ENCODE results near the gene DHRS3. TPM values are rescaled to one million over a fixed set of nuclear protein-coding genes. Genes with fewer than 3 reads are reported as not detected.

The DHRS3 gene
- total and polyA plus RNA-seq, 2 donors (not counting 3 experiments of a cell fraction or from before 2014, with no cell fraction given): 54.3 to 75.2 TPM

DNA sequence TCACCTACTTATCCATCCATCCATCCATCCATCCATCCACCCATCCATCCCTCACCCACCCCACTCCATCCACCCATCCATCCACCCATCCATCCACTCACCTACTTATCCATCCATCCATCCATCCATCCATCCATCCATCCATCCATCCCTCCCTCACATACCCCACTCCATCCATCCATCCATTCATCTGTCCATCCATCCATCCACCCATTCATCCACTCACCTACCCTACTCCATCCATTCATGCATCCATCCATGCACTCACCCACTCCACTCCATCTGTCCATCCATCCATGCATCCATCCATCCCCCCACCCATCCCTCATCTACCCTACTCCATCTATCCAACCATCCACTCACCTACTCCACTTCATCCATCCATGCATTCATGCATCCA is 34.5 kb downstream of the DHRS3 start:
- intact Hi-C loops (cut with micrococcal nuclease): no loop called here
- dilution Hi-C loops (cut with MboI; ENCODE audit: extremely low pct_ligation_motif_present, low sequenced_read_pairs): no loop called here
- ChIA-PET POLR2A (no interaction called here), CTCF (no interaction called here)
- H2AFZ ChIP-seq (ENCODE audit: low read depth, low read length): no peak overlapping the region
- no peak overlapping the region for H3K4me2 ChIP-seq (ENCODE audit: insufficient read depth, low read length)
- H3K27ac ChIP-seq (ENCODE audit: insufficient read depth, low read depth, low read length): no peak overlapping the region
- no peaks in the 10 kb centered on the region for H3K9me3 ChIP-seq (replicated peaks; ENCODE audit: control insufficient read depth, insufficient read depth, low read length)
- H3K9me1 ChIP-seq (replicated peaks; ENCODE audit: control insufficient read depth, extremely low read depth, insufficient read depth, low read length): no peaks in the 10 kb centered on the region
- FAIRE-seq (no peak), DNase-seq (ENCODE audit: low read depth, low spot score) (no peak)
- no peaks in the 10 kb centered on the region for H3K27me3 ChIP-seq (ENCODE audit: control insufficient read depth in 2 of 2, insufficient read depth in 2 of 2, low read length in 2 of 2)
- no peaks in the 10 kb centered on the region for H4K20me1 ChIP-seq (replicated peaks; ENCODE audit: control insufficient read depth, extremely low read depth, insufficient read depth, low read length)
- H3K4me1 ChIP-seq (ENCODE audit: control insufficient read depth, extremely low read depth, insufficient read depth, low read length): no peaks in the 10 kb centered on the region
- H3K4me3 ChIP-seq (replicated peaks in 1 of 3; ENCODE audit: insufficient read depth in 1 of 3, low read depth in 1 of 3, low read length in 3 of 3): no peak overlapping the region
- no peaks in the 10 kb centered on the region for H3K79me2 ChIP-seq (ENCODE audit: control insufficient read depth, insufficient read depth, low read length)
- TF ChIP-seq GATA2 (IDR thresholded peaks at IDR 0.05; ENCODE audit: insufficient read depth, insufficient read length, low read depth, low read length): no peak
- TF ChIP-seq JUN (IDR thresholded peaks at IDR 0.05; ENCODE audit: borderline replicate concordance, insufficient read depth, insufficient read length, low read depth): no peak
- TF ChIP-seq, protein P1, sequence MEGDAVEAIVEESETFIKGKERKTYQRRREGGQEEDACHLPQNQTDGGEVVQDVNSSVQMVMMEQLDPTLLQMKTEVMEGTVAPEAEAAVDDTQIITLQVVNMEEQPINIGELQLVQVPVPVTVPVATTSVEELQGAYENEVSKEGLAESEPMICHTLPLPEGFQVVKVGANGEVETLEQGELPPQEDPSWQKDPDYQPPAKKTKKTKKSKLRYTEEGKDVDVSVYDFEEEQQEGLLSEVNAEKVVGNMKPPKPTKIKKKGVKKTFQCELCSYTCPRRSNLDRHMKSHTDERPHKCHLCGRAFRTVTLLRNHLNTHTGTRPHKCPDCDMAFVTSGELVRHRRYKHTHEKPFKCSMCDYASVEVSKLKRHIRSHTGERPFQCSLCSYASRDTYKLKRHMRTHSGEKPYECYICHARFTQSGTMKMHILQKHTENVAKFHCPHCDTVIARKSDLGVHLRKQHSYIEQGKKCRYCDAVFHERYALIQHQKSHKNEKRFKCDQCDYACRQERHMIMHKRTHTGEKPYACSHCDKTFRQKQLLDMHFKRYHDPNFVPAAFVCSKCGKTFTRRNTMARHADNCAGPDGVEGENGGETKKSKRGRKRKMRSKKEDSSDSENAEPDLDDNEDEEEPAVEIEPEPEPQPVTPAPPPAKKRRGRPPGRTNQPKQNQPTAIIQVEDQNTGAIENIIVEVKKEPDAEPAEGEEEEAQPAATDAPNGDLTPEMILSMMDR (IDR thresholded peaks at IDR 0.05; ENCODE audit: extremely low read depth in 1 of 2, insufficient read depth in 1 of 2, low read depth in 1 of 2, low read length in 2 of 2): no peak
- TF ChIP-seq, protein P2, sequence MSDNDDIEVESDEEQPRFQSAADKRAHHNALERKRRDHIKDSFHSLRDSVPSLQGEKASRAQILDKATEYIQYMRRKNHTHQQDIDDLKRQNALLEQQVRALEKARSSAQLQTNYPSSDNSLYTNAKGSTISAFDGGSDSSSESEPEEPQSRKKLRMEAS (IDR thresholded peaks at IDR 0.05; ENCODE audit: insufficient read depth, insufficient read length): no peak
- TF ChIP-seq POLR2A (IDR thresholded peaks at IDR 0.05; ENCODE audit: low read depth, low read length): no peak
- TF ChIP-seq EZH2 (IDR thresholded peaks at IDR 0.05; ENCODE audit: borderline replicate concordance, low read depth, low read length, severe bottlenecking): no peak
- no peak for TF ChIP-seq FOS (IDR thresholded peaks at IDR 0.05; ENCODE audit: borderline replicate concordance, insufficient read depth, low read length)
- TF ChIP-seq POLR2AphosphoS5 (IDR thresholded peaks at IDR 0.05; ENCODE audit: insufficient read depth, low read depth, low read length): no peak
- no peak for TF ChIP-seq MYC (IDR thresholded peaks at IDR 0.05; ENCODE audit: low read depth, low read length)
- no peak overlapping the region for H3K9ac ChIP-seq (replicated peaks; ENCODE audit: extremely low read depth, insufficient read depth, low read length)
- BruUV-seq (replicated peaks): no TSS peak
- H3K36me3 ChIP-seq (ENCODE audit: control insufficient read depth in 2 of 2, extremely low read depth in 1 of 2, insufficient read depth in 2 of 2, low read length in 2 of 2): peaks cover 2 to 18% of the 10 kb centered on the region in 2 experiments
